CD4-positive, alpha-beta T cell treated with Interleukin-21 for 1 hour (primary cell): ENCODE results near the gene U2SURP.
"Not testable (repeated sequence)": the region's sequence is repeated elsewhere in the genome, so short reads cannot be mapped to it uniquely, and the experiment has no call there.

Source experiments
- DNase-seq: peaks from one replicate; pipeline ENCODE4 v3.0.0-alpha.2; 2020

Gene U2SURP

GRCh38 chr3:142977399-142977728, 24.0 kb upstream of the U2SURP start:
- DNase-seq = no peak

- no peak for DNase-seq
Observed at GRCh38 chr3:142981108-142981507, 20.3 kb upstream of the U2SURP start.

- DNase-seq = no peak
Observed at GRCh38 chr3:142982038-142982773, 19.2 kb upstream of the U2SURP start.

GRCh38 chr3:142983318-142983717, 18.1 kb upstream of the U2SURP start:
- DNase-seq = no peak

GRCh38 chr3:142984255-142984654, 17.1 kb upstream of the U2SURP start:
- DNase-seq = no peak

GRCh38 chr3:142987080-142987700, 14.2 kb upstream of the U2SURP start:
- DNase-seq = peak; percentile 57

- no peak for DNase-seq
Observed at GRCh38 chr3:142987707-142988106, 13.7 kb upstream of the U2SURP start.

- not testable (repeated sequence) for DNase-seq
Observed at GRCh38 chr3:142988221-142988620, 13.1 kb upstream of the U2SURP start.

GRCh38 chr3:142988826-142989225, 12.5 kb upstream of the U2SURP start:
- DNase-seq = not testable (repeated sequence)

GRCh38 chr3:142990721-142991120, 10.6 kb upstream of the U2SURP start:
- no peak for DNase-seq

GRCh38 chr3:142992323-142992722, 9.0 kb upstream of the U2SURP start:
- DNase-seq = no peak

- peak; percentile 68 for DNase-seq
Observed at GRCh38 chr3:142993958-142994442, 7.4 kb upstream of the U2SURP start.

GRCh38 chr3:142997330-142997729, 4.0 kb upstream of the U2SURP start:
- DNase-seq = no peak

GRCh38 chr3:142998439-142998838, 2.9 kb upstream of the U2SURP start:
- DNase-seq = no peak

GRCh38 chr3:142999881-143000280, 1.5 kb upstream of the U2SURP start:
- DNase-seq = no peak

GRCh38 chr3:143000528-143000927, 842 bp upstream of the U2SURP start:
- DNase-seq = no peak

- no peak for DNase-seq
Observed at GRCh38 chr3:143001034-143001368, 369 bp upstream of the U2SURP start.

- DNase-seq = peak; percentile 22
Observed at GRCh38 chr3:143002083-143002712, 828 bp downstream of the U2SURP start.

- no peak for DNase-seq
Observed at GRCh38 chr3:143002727-143003126, 1.4 kb downstream of the U2SURP start.

GRCh38 chr3:143004823-143005222, 3.5 kb downstream of the U2SURP start:
- no peak for DNase-seq

- DNase-seq = no peak
Observed at GRCh38 chr3:143010024-143010423, 8.7 kb downstream of the U2SURP start.

GRCh38 chr3:143011705-143012104, 10.3 kb downstream of the U2SURP start:
- DNase-seq = no peak

- DNase-seq = no peak
Observed at GRCh38 chr3:143014921-143015320, 13.6 kb downstream of the U2SURP start.

- peak; percentile 50 for DNase-seq
Observed at GRCh38 chr3:143016321-143016972, 15.1 kb downstream of the U2SURP start.
